ENCODE results near the gene SAA4. TPM values are rescaled to one million over a fixed set of nuclear protein-coding genes. Genes with fewer than 3 reads are reported as not detected.

Gene SAA4
- not detected in 2 replicates for total RNA-seq

GRCh38 chr11:18236664-18237356 lies at the start of gene SAA4:
TSS of gene SAA4 (minus strand) at chr11:18236802. CDS start at chr11:18235926, 876 bp downstream.

GRCh38 chr11:18265949-18266348 lies 29.3 kb upstream of the SAA4 start, which contains the start of gene SAA1:
TSS of gene SAA1 (plus strand) at chr11:18266264. CDS start at chr11:18266888, 624 bp downstream.

GRCh38 chr11:18248561-18248960 lies 12.0 kb upstream of the SAA4 start, which contains the start of gene SAA2:
TSS of gene SAA2 (minus strand) at chr11:18248668. CDS start at chr11:18248011, 657 bp downstream.

Other genes starting within 250 kb of the SAA4 start
- 10.3 and 11.6 TPM in 2 replicates for gene SERGEF, start 223.8 kb downstream of the SAA4 start, total RNA-seq
- not detected in 2 replicates for gene TPH1, start 190.5 kb downstream of the SAA4 start, total RNA-seq
- 18.8 and 20.4 TPM in 2 replicates for gene SAAL1, start 130.7 kb downstream of the SAA4 start, total RNA-seq
- gene MRGPRX3, start 104.2 kb downstream of the SAA4 start, total RNA-seq = not detected in 2 replicates
- not detected in 2 replicates for gene MRGPRX4, start 64.0 kb downstream of the SAA4 start, total RNA-seq
- not detected in 2 replicates for gene SAA2, start 11.9 kb upstream of the SAA4 start, total RNA-seq
- not detected in 2 replicates for gene SAA1, start 29.5 kb upstream of the SAA4 start, total RNA-seq
- 9.7 and 17.3 TPM in 2 replicates for gene HPS5, start 85.3 kb upstream of the SAA4 start, total RNA-seq
- gene GTF2H1, start 85.8 kb upstream of the SAA4 start, total RNA-seq = 48.1 and 62.7 TPM in 2 replicates
- gene LDHA, start 157.8 kb upstream of the SAA4 start, total RNA-seq = 656 and 674 TPM in 2 replicates
- 0.25 TPM in 1 of 2 replicates, not detected in the other for gene LDHC, start 175.5 kb upstream of the SAA4 start, total RNA-seq
- gene LDHAL6A, start 219.1 kb upstream of the SAA4 start, total RNA-seq = not detected in 2 replicates